Activated naive CD8-positive, alpha-beta T cell treated with anti-CD3 and anti-CD28 coated beads for 36 hours (primary cell): Measurements from ENCODE around the gene RGCC. TPM values are rescaled to one million over a fixed set of nuclear protein-coding genes. Genes with fewer than 3 reads are reported as not detected.
A peak's percentile ranks its signal among the peaks of the same experiment; 100 is the strongest.
"Not testable (repeated sequence)": the region's sequence is repeated elsewhere in the genome, so short reads cannot be mapped to it uniquely, and the experiment has no call there.

Experiments used
- DNase-seq: peaks from one replicate; pipeline ENCODE4 v3.0.0; 2021
- H3K27ac Mint-ChIP-seq: one replicate; pipeline ENCODE4 v1.8.0; 2022; ENCODE audit warnings: mild to moderate bottlenecking, moderate library complexity, mixed read lengths
- H3K27me3 Mint-ChIP-seq: one replicate; pipeline ENCODE4 v1.8.0; 2022; ENCODE audit warnings: mild to moderate bottlenecking, mixed read lengths
- H3K36me3 Mint-ChIP-seq: one replicate; pipeline ENCODE4 v1.8.0; 2021; ENCODE audit warnings: mild to moderate bottlenecking, mixed read lengths
- H3K4me1 Mint-ChIP-seq: one replicate; pipeline ENCODE4 v1.8.0; 2021; ENCODE audit warnings: mixed read lengths
- H3K4me3 Mint-ChIP-seq: one replicate; pipeline ENCODE4 v1.8.0; 2022; ENCODE audit warnings: mild to moderate bottlenecking, moderate library complexity, mixed read lengths
- H3K9me3 Mint-ChIP-seq: one replicate; pipeline ENCODE4 v1.8.0; 2022; ENCODE audit warnings: mixed read lengths
- total RNA-seq, 2 experiments: library from RNA; stranded (reverse); gene quantifications; one replicate each; pipeline ENCODE4 v1.2.3, GENCODE V29; 2021

The RGCC gene
- total RNA-seq, 2 experiments from 2014 or later, result 111 to 117 TPM

DNA sequence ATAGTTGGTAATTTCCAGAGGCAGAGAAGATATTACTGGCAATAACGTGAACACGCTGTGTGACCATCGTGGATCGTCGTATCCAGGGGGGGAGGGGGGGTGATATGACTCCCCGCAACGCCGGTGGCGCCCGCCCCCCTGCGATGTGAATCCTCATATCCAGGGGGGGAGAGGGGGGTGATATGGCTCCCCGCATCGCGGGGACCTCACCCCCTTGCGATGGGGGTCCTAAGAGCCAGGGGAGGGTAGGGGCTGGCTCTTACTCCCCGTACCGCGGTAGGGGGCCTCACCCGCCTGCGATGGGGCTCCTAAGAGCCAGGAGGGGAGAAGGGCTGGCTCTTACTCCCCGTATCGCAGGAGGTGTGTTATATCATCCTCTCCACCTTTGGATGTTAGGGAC is 31.3 kb upstream of the RGCC start:
- DNase-seq, result no peak
- H3K4me3 Mint-ChIP-seq, result no peak overlapping the region
- H3K27ac Mint-ChIP-seq, result no peak overlapping the region
- H3K27me3 Mint-ChIP-seq, result peaks cover 5% of the 10 kb centered on the region
- H3K4me1 Mint-ChIP-seq, result peaks cover 6% of the 10 kb centered on the region
- H3K36me3 Mint-ChIP-seq, result no peaks in the 10 kb centered on the region
- H3K9me3 Mint-ChIP-seq, result no peaks in the 10 kb centered on the region

DNA sequence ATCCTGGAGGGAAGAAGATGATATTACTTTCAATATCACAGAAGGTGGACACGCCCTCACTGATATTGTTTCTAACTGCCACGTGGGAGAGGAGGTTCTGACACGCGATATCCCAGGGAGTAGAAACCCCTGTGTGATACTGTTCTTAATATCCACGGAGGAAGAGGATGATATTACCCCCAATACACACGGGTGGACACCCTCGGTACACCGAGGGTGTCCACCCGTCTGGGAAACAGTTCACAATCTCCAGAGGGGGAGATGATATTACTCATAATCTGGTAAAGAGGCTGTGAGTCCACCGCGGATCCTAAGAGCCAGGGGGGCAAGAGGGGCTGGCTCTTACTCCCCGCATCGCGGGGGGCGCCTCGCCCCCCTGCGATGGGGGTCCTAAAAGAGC is 29.7 kb upstream of the RGCC start:
- no peak overlapping the region for H3K27ac Mint-ChIP-seq
- peak overlapping the region; percentile 75 for H3K4me3 Mint-ChIP-seq
- H3K4me1 Mint-ChIP-seq, result peaks cover 6% of the 10 kb centered on the region
- H3K36me3 Mint-ChIP-seq, result no peaks in the 10 kb centered on the region
- DNase-seq, result no peak
- peaks cover 5% of the 10 kb centered on the region for H3K27me3 Mint-ChIP-seq
- H3K9me3 Mint-ChIP-seq, result no peaks in the 10 kb centered on the region

DNA sequence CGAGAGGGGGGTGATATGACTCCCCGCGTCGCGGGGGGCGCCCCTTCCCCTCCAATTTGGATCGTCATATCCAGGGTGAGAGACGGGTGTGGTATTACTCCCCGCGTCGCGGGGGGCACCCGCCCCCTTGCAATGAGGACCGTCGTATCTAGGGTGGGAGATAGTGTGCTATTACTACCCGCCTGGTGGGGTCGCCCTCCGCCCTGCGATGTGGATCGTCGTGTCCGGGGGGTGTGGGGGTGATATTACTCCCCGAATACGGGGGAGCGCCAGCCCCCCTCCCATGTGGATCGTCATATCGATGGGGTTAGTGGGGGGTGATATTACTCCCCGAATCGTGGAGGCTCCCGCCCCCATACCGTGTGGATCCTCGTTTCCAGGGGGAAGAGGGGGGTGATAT is 29.2 kb upstream of the RGCC start:
- no peak overlapping the region for H3K27ac Mint-ChIP-seq
- H3K27me3 Mint-ChIP-seq, result peaks cover 5% of the 10 kb centered on the region
- no peaks in the 10 kb centered on the region for H3K36me3 Mint-ChIP-seq
- no peaks in the 10 kb centered on the region for H3K9me3 Mint-ChIP-seq
- DNase-seq, result peak; percentile 56
- peak overlapping the region; percentile 51 for H3K4me3 Mint-ChIP-seq
- H3K4me1 Mint-ChIP-seq, result peaks cover 6% of the 10 kb centered on the region

DNA sequence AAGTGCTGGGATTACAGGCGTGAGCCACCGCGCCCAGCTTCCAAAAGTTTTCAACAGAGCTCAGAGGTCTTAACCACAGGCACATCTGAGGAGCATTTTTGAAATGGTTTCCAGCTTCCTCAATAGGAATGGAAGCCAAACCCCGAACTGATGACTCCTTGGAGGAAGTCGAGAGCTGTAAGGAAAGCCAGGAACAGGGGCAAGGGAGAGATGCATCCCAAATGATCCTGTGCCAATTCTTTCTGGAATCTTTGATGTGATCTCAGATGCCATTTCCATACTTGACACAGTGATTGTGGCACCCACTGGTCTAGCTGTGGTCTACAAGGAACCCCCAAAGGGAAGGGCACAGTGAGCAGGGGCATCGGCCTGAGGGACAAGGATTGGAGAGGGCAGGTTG is 23.3 kb upstream of the RGCC start:
- H3K4me3 Mint-ChIP-seq, H3K9me3 Mint-ChIP-seq, H3K4me1 Mint-ChIP-seq, H3K27ac Mint-ChIP-seq, H3K27me3 Mint-ChIP-seq, DNase-seq, H3K36me3 Mint-ChIP-seq: not testable (repeated sequence)

DNA sequence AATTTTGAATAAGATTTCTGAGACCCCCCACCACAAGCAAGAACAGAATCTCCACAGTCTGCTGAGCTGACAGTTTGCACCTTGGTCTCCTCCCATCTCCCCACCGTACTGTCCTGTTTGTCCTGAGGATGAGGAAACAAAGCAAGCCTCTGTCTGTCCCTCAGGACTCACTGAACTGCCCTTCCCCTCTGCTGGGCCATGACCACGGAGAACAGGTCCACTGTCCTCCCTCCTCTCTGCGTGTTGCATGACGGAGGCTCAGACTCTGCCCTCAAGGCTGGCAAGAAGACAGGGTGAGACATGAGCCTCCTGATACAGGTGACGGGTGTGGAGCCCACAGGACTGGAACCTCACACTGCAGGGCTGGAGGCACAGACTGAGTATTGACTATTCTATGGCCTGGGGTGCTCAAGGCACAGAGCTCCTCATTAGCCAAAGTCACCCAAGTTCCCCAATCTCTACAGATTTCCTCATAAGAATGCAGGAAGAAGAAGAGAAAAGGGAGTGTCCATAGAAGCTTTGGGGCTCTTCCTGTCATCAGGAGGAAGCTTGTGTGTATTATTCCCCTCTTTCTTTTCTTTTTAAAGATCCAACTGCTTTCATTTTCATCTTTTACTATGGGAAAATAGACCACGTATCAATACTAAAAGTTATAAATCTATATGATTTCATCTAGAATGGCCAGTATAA is 22.4 kb upstream of the RGCC start:
- Mint-ChIP-seq H3K4me1 (no peaks in the 10 kb centered on the region), H3K9me3 (no peaks in the 10 kb centered on the region), H3K27me3 (no peaks in the 10 kb centered on the region), H3K27ac (no peak overlapping the region), H3K4me3 (no peak overlapping the region), H3K36me3 (no peaks in the 10 kb centered on the region)
- DNase-seq, result no peak

DNA sequence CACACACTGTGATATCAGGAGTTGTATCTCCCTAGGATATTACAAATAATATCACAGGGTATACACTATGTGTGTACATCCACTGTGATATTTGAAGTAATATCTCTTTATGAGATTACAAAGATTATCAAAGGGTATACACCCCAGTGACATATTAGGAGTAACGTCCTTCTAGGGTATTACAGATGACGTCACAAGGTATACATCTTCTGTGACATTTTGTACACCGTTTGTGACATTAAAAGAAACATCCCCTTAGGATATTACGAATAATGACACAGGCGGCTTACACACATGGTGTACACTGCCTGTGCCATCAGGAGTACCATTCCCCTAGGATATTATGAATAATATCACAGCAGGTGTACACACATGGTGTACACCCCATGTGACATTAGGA is 13.4 kb upstream of the RGCC start:
- H3K4me3 Mint-ChIP-seq, result no peak overlapping the region
- no peak for DNase-seq
- no peaks in the 10 kb centered on the region for H3K9me3 Mint-ChIP-seq
- no peaks in the 10 kb centered on the region for H3K4me1 Mint-ChIP-seq
- H3K36me3 Mint-ChIP-seq, result no peaks in the 10 kb centered on the region
- no peak overlapping the region for H3K27ac Mint-ChIP-seq
- no peaks in the 10 kb centered on the region for H3K27me3 Mint-ChIP-seq

DNA sequence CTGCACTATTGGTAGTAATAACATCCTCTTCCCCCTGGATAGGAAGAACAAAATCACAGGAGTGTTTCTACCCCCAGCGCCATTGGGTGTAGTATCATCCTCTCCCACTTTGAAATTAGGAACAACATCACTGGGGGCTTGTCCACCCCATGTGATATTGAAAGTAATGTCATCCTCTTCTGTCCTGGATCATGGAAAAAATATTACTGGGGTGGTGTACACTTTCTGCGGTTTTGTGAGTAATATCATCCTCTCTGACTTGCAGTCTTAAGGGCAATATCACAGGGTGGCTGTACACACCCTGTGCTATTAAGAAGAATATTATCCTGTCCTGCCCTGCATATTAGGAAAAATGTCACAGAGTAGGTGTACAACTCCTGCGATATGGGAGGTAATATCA is 4.9 kb upstream of the RGCC start:
- Mint-ChIP-seq H3K27me3 (peaks cover 6% of the 10 kb centered on the region), H3K9me3 (peaks cover 15% of the 10 kb centered on the region), H3K27ac (peak overlapping the region; percentile 54), H3K4me1 (peaks cover 16% of the 10 kb centered on the region), H3K4me3 (no peak overlapping the region), H3K36me3 (no peaks in the 10 kb centered on the region)
- no peak for DNase-seq

DNA sequence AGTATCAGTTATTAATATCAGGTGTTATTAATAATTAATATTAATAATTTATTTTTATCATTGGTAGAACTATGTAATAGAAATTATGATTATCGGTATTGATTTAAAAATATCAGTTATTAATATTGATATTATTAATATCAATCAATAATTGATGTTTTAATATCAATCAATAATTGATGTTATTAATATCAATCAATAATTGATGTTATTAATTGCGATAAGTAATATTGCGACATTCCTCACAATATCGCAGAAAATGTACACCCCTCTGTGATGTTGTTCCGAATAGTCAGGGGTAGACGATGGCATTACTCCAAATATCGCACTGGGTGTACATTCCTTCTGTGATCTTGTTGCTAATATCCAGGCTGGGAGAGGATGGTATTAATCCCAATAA is 3.7 kb upstream of the RGCC start:
- H3K27ac Mint-ChIP-seq, result no peak overlapping the region
- DNase-seq, result no peak
- no peak overlapping the region for H3K4me3 Mint-ChIP-seq
- H3K4me1 Mint-ChIP-seq, result peaks cover 16% of the 10 kb centered on the region
- H3K27me3 Mint-ChIP-seq, result peaks cover 6% of the 10 kb centered on the region
- H3K36me3 Mint-ChIP-seq, result no peaks in the 10 kb centered on the region
- H3K9me3 Mint-ChIP-seq, result peaks cover 15% of the 10 kb centered on the region

DNA sequence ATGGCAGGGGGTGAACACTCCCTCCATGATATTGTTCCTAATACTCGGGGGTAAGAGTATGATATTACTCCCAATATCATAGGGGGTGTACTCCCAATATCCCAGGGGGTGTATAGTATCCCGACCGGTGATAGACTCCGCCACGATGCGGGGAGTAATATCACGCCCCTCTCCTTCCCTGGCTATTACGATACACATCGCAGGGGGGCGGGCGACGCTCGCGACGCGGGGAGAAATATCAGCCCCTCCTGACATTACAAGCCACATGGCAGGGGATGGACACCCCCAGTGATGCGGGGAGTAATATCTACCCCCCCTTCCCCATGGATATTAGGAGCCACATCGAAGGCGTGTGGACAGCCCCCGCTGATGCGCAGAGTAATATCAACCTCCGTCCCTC is 3.2 kb upstream of the RGCC start:
- Mint-ChIP-seq H3K4me1 (peaks cover 19% of the 10 kb centered on the region), H3K36me3 (peaks cover 4% of the 10 kb centered on the region), H3K27ac (no peak overlapping the region), H3K9me3 (peaks cover 15% of the 10 kb centered on the region), H3K27me3 (peaks cover 6% of the 10 kb centered on the region), H3K4me3 (no peak overlapping the region)
- DNase-seq, result no peak

DNA sequence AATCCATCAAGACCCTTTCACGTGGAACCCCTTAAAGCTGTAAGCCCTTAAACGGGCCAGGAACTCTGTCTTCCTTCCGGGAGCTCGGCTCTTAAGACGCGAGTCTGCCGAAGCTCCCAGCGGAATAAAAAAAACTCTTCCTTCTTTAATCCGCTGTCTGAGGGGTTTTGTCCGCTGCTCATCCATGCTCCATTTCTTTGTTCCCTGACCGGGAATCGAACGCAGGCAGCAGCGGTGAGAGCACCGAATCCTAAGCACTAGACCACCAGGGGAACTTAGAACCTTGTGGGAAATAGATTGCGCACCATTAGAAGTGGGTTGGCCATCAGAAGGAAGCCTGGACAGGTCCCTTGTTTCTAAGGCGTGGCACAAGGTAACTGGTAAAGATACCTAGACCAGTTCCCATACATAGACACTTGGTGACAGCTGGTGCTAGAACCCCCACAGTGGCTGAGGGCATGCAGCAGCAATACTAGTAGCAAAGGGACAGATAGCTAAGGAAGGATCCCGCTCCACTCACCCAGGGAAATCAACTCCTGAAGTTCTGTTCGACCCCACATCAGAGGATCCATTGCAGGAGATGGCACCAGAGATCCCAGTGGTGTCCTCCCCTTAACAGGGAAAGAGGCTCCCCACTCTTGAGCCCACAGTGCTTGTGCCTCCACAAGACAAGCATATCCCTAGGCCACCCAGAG is 1.5 kb upstream of the RGCC start:
- H3K4me3 Mint-ChIP-seq, result no peak overlapping the region
- peak overlapping the region; percentile 73 for H3K27ac Mint-ChIP-seq
- H3K9me3 Mint-ChIP-seq, result peaks cover 15% of the 10 kb centered on the region
- H3K4me1 Mint-ChIP-seq, result peaks cover 29% of the 10 kb centered on the region
- DNase-seq, result no peak
- peaks cover 6% of the 10 kb centered on the region for H3K27me3 Mint-ChIP-seq
- H3K36me3 Mint-ChIP-seq, result peaks cover 20% of the 10 kb centered on the region

DNA sequence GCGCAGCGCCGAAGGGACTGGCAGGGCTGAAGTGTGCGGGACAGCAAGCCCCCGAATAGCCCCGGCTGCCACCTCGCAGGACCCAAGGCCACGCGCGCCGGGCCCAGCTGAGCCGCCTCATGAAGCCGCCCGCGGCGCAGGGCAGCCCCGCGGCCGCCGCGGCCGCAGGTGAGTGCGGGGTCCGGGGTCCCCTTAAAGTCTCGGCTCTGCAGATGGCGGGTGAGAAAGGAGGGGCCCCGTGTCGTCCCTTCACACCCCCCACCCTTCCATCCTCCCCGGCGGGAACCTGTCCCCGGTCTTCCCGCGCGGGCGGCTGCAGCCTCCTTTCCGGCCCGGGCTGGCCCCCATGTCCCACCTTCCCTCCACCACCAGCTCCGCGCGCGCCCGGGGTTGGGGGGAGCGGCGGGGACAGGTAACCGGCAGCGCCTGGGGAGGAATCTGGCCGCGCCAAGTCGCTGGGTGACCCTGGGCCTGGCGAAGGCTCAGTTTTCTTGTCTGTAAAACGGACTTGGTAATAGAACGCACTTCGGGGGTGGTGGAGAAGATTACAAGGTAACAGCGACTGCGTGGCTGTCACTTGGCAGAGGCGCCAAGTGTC is 338 bp downstream of the RGCC start:
- Mint-ChIP-seq H3K9me3 (peaks cover 6% of the 10 kb centered on the region), H3K27ac (peak overlapping the region; percentile 96), H3K4me3 (peak overlapping the region; percentile 91), H3K36me3 (peaks cover 33% of the 10 kb centered on the region), H3K27me3 (peaks cover 6% of the 10 kb centered on the region), H3K4me1 (peaks cover 40% of the 10 kb centered on the region)
- DNase-seq, result peak; percentile 57

DNA sequence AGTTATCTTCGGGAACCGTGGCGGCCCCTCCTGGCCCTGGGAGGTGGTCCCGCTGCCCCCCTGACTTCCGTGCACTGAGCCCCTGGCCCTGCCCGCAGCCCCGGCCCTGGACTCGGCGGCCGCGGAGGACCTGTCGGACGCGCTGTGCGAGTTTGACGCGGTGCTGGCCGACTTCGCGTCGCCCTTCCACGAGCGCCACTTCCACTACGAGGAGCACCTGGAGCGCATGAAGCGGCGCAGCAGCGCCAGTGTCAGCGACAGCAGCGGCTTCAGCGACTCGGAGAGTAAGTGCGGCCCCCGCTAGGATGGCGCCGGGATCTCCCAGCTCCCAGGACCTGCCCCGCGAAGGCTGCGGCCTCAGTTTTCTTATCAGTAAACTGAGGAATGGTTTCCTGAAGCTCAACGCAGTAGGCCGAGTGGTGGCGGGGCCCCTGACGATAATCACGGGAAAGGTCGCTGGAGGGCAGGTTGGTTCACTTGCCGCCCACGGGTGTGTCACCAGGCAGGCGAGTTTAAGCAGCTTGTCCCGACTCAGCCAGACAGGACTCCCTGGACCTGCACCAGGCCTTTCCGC is 924 bp downstream of the RGCC start:
- H3K27ac Mint-ChIP-seq, result peak overlapping the region; percentile 96
- peak; percentile 63 for DNase-seq
- peaks cover 6% of the 10 kb centered on the region for H3K27me3 Mint-ChIP-seq
- H3K4me1 Mint-ChIP-seq, result peaks cover 41% of the 10 kb centered on the region
- H3K36me3 Mint-ChIP-seq, result peaks cover 39% of the 10 kb centered on the region
- H3K9me3 Mint-ChIP-seq, result peaks cover 4% of the 10 kb centered on the region
- peak overlapping the region; percentile 91 for H3K4me3 Mint-ChIP-seq

DNA sequence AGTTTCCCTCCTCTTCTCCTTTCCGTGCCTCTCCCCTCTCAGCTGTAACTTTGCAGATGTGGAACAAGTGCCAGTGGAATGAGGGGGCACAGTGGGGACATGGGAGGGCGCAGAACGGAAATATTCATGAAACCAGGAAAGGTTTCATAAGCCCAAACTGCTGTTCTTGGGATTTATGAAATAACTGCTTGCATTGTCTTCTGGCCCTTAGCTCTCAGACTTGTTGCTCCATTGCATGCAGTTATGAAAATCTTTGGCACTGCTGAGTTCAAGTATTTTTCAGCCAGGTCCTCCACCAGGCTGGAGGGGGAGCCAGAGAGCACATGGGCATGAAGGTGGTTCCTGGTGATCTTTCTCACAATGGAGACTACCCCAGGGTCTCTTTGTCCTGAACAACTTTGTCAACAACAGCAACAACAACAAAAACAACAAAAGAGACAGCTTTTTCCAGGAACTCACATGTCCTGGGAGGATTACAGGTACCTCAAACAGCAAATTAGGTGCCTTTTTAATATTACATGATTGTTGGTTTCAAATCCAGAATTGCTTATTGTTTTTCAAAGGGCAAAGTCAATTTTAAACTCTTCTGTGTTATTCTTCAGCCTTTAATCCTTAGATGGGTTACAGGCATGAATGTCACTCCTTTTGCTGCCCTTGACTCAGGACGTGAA is 1.5 kb downstream of the RGCC start:
- peaks cover 42% of the 10 kb centered on the region for H3K36me3 Mint-ChIP-seq
- H3K27me3 Mint-ChIP-seq, result peaks cover 6% of the 10 kb centered on the region
- H3K27ac Mint-ChIP-seq, result peak overlapping the region; percentile 96
- peaks cover 46% of the 10 kb centered on the region for H3K4me1 Mint-ChIP-seq
- H3K4me3 Mint-ChIP-seq, result peak overlapping the region; percentile 91
- DNase-seq, result peak; percentile 73
- peaks cover 3% of the 10 kb centered on the region for H3K9me3 Mint-ChIP-seq

DNA sequence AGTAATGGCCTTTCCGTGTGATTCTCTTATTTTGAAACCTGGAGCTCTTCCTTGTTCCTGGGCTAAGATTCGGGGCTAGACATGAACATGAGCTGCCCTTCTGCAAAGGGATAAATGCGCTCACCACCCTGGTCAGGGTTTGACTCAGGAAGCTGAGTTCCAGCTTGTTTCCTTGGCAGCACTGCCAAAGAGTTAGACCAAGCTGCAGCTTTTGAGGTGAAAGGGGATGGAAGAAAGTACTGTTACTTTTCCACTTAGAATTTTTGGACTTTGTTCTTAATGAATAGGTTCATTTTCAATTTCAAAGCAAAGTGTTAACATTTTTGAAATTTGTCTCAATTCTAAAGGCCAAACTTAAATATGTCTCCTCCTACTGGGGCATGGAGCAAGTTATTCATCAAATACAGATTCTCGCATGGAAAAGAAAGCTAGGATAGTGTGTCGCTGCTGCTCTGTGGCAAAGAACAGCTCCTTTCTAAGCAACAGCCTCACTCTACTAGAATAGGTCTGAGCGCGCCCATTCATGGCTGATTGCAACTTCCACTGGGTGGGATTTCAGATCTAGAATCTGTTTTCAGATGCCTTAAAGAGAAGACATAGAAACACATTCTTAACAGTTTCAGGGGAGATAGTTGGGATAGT is 2.2 kb downstream of the RGCC start:
- H3K4me3 Mint-ChIP-seq, result peak overlapping the region; percentile 91
- H3K36me3 Mint-ChIP-seq, result peaks cover 47% of the 10 kb centered on the region
- DNase-seq, result peak; percentile 55
- peaks cover 6% of the 10 kb centered on the region for H3K27me3 Mint-ChIP-seq
- H3K27ac Mint-ChIP-seq, result peak overlapping the region; percentile 96
- H3K9me3 Mint-ChIP-seq, result peaks cover 2% of the 10 kb centered on the region
- H3K4me1 Mint-ChIP-seq, result peaks cover 52% of the 10 kb centered on the region
